COLO829 (cell line): ENCODE results near the gene ZNF214.

Source experiments
- DNase-seq: peaks from one replicate; pipeline ENCODE4 v3.0.0; 2012; ENCODE audit warnings: low spot score

ZNF214 gene

DNA sequence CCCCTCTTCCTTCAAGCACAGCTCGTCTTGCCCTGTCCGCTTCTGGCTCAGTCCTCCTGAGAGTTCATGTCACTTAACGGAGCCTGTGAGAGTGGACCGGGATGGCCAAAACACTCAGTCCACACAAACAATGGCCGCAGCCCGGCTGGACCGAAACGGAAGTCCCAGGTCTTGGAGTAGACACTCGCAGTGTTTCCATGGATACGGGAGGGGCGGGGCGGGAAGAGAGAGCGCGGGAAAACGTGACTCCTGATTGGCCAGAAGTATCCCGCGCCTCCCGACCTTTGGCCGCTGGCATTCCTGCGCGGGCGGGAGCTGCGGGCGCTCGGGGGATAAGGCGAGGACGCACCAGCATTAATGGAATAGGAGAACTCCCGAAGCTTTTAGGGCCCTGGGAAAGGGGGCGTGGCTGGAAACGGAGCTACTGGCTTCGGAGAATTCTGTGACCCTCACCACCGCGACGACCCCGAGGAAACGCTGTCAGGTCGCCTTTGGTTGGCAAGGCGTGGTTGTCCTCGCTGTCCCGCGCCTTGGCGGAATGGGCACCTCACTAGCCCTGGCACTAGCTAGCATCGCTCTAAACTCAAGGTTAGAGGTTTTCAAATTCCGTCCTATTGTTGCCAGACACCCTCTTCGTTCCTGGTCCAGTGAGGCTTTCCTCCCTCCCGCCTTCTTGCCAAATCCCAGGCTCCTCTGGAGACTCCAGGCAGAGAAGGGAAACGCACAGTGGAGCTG lies at the start of gene ZNF214, which contains the start of gene NLRP14:
Gene ZNF214, minus strand, starts transcription at position 164 of the 735 bp plus-strand sequence. CDS start 17,511 bp downstream, outside the sequence.
Gene NLRP14, plus strand, starts transcription at position 297 of the 735 bp plus-strand sequence. CDS start 18,108 bp downstream, outside the sequence.
- DNase-seq = peak; percentile 92

DNA sequence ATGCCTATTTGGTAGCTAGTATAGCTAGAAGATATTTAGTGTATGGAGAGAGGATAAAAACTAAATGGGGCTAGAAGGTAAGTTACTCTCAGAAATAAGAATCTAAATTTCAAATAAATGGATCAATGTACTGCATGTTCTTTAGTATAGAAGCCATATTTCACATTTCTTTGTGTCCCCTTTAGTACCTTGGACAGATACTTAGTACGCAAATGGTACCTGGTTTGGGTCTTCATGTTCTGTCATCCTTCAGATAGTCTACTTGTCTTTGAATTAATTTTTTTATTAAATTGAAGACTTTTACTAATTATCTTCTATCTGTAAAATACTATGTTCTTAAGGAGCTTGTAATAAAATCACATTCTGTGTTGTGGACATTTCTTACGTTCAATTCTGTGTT lies 42.4 kb upstream of the ZNF214 start:
- DNase-seq = no peak

GRCh38 chr11:7060868-7061267 lies 40.7 kb upstream of the ZNF214 start:
- no peak for DNase-seq

DNA sequence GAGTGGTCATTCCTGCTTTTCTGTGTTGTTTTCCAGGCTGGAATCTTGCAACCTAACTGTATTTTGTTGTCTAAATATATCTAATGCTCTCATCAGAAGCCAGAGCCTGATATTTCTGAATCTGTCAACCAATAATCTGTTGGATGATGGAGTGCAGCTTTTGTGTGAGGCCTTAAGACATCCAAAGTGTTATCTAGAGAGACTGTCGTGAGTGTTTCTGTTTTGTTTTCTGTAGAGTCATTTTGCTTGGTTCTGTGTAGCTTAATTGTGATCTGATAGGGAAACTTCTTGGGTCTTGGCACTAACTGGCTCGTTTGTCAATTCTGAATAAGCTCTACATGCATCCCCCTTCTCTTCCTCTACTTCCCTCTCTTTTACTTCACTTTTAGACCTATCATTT lies 37.5 kb upstream of the ZNF214 start:
- no peak for DNase-seq

DNA sequence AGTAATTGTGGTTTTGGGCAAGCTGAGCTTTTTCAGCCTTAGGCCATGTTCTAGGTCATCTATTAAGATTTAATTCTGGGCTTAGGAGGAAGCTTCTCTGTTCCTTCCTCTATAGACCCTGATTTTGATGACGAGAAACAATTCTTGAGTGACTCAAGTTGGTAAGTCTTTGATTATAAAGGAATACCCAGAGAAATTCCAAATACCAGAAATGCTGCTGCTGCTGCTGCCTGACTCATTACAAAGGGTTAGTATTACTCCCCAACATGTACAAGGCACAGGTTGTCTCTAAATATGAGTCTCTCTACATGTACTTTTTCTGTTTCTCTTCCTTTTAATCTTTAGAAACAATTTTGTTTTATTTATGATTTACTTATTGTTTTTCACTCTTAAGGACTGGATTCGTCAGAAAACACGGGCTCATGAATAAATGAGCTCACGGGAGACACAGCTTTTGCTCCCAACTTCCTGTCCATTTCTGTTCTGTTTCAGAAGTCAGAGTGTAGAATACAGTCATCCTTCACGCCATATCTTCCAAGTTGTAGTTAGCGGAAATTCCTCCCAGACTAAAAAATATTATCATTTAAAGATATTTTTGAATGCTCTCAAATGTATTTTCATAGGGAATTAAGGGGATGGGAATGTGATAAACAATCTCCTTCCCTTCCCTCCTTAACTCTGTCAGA lies 36.8 kb upstream of the ZNF214 start:
- no peak for DNase-seq

- no peak for DNase-seq
Observed at GRCh38 chr11:7050191-7050590, 30.0 kb upstream of the ZNF214 start.

DNA sequence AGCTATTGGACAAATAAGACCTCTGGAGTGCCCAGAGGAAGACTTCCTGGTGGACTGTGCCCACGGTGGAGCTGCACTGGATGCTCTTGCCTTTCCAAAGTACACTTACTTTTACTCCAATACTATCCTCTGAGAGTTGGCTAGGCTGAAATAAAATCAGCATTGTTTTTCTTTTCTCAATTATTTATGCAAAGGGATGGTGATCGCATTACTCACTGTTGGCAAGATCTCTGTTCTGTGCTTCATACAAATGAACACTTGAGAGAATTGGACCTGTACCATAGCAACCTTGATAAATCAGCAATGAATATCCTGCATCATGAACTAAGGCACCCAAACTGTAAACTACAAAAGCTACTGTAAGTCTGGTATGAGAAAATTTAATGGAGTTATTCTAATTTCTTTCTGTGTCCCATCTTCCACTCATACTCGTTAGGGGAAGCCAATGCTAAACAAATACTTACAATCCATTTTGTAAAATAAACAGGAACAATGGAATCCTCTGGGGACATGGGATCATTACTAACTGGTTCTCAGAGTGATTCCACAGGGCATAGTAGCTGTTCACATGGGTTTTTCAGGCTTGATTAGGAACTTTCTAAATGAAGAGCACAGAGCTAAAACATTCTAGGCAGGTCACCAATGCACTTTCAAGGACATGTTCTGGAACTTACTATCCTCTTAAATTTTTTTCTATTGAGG lies 26.5 kb upstream of the ZNF214 start:
- DNase-seq = peak; percentile 3

GRCh38 chr11:7034019-7034418 lies 13.9 kb upstream of the ZNF214 start:
- DNase-seq = no peak

DNA sequence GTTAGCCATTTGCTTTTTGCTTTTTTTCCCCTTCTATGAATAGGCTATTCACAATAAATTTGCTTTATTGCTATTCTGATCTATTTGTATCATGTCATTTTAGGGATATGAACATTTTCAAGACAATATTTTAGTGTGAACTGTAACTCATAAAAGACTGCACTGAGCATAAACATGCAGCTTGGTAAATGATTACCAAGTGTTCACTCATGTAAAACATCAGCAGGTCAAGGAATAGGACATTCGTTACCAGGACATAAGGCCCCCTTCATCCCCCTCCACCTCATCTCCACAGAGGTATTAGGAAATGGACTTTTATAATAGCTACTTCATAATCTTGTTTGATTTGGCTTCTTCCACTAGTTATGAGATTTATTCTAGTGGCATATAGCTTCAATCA lies 12.5 kb upstream of the ZNF214 start:
- DNase-seq = no peak

DNA sequence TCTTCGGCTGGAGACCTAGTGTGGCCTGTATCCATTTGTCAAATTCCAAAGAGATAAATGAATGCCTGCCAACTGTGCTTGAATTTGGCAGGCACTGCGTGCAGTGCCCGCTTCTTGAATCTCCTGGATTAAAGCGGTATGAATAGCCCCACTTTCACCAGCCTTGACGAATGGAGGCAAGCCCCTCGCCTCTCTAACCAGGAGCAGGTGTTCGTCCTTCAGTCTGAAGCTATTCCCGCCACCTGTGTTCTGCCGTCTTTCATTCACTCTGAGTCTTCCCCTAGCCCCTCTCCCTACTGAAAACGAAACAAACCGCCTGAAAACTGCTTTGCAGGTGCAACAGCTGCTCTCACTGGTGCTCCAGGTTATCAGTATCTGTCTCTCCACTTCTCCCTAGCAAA lies 11.3 kb upstream of the ZNF214 start:
- DNase-seq = no peak

DNA sequence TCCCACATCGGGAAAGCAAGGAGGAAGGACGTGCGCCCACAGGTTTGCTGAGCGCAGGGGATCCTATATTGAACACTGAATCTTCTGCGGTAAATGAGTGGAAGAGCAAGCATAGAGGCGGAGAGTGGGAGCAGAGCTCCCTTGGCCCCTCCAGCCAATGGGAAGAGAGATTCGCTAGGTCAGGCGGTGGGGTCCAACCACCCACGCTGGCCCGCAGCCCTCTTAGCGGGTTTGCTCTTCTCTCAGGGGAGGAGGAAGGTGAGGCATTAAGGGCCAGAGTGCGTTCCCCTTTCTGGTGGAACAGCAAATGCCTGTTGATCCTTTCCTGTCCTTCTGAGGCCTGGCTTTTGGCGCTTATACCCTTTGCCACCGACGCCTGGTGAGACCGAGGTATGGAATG lies 10.7 kb upstream of the ZNF214 start:
- no peak for DNase-seq

DNA sequence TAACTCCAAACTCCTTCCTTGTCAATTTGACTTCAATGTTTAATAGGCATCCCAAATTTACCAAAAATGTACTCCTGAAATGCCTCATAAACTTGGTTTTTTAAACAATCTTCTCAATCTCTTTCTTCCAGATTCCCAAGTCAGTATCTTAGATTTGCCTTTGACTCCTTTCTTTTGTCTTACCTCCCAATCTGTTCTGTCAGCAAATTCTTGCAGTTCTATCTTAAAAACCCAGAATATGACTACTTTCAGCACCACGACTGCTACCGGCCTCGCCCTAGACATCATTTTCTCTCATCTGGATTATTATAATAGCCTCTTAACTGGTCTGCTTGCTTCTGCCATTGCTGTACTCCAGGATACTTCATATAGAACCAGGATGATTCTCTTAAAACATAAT lies 8.0 kb upstream of the ZNF214 start:
- DNase-seq = no peak

- DNase-seq = no peak
Observed at GRCh38 chr11:7021318-7021717, 1.2 kb upstream of the ZNF214 start.

DNA sequence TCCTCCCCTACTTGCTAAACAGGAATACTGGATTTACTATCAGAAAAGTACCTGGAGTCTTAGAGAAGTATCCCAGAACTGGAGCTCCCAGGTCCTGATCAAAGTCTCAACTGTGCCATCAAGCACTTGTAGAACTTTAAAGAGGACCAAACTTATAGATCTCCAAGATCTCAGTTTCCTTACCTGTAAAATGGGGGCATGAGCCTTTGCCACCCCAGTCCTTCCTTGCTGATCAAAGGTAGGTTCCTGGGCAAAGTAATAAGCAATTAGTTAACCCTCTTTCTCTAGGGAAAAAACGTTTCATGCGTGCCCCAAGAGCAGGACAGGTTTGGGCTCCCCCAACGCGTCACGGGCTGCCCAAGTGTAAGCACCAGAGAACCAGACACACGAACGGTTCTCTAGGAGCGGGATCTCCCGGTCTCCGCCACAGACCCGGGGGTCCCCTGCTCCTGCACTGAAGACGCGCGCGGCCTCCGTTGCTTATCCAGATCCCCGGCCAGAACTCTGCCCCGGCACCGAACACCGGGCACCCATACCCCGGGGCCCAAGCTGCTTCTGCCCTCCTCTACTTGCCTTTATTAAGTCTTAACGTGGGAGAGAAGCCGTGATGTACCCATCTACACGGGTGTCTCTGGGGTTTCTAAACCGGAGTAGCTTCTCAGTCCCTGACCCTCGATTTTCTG lies 505 bp downstream of the ZNF214 start:
- DNase-seq = no peak

- no peak for DNase-seq
Observed at GRCh38 chr11:7016011-7016410, 4.1 kb downstream of the ZNF214 start.

DNA sequence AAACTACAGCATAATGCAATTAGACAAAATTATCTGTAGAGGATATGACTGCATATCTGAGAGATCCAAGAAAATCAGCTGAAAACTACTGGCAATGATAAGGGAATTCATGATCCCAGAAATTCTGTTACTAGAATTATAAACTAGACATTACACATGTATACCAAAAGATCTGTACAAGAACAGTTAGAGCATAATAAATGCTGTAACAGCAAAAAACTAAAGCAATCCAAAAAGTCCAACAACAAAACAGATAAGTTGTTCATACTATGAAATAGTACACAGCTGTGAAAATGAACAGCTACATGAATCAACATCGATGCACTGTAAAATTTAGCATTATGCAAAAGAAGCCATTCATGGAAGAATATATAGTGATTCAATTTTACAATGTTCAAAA lies 6.0 kb downstream of the ZNF214 start:
- no peak for DNase-seq

GRCh38 chr11:7004482-7004881 lies 15.7 kb downstream of the ZNF214 start:
- no peak for DNase-seq

GRCh38 chr11:6995703-6996102 lies 24.4 kb downstream of the ZNF214 start:
- no peak for DNase-seq

DNA sequence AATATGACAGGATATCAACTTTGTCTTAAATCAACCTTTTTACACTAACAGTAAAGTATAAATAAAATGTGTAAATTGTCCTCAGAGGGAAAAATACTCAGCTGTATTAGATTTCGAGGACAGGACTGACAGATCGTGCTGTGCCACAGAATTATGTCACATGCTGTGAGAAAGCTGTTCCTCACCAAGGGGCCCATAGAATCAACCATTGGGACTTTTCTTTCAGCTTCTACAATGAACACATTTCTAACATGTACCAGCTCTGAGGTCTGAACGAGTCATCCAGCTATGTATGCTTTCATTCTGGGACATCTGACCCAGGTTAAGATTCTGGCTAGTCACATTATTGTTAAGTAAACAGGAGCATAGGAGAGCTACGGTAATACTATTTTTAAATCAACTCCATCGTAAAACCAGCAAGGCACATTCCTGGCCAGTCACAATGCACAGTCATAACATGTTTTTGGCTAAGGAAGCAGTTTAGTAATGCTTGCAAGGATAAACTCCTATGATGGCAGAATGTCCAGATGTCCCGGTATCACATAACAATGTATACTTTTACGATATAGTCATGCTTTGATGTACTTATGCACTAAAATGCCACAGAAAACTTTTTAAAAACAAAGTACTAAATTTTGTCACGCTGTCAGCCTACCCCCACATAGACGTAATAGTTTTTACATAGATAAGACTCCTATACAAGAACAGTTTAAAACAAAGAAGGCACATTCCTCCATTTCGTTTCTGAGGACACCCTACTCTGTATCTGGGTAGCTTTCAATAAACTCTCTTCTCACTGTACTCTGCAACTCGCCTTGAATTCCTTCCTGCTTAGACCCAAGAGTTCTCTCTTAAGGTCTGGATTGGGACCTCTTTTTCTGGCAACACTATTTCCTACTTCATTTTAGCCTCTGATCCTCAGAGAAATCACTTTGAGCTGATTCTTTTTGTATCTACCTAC lies 27.4 kb downstream of the ZNF214 start:
- no peak for DNase-seq

DNA sequence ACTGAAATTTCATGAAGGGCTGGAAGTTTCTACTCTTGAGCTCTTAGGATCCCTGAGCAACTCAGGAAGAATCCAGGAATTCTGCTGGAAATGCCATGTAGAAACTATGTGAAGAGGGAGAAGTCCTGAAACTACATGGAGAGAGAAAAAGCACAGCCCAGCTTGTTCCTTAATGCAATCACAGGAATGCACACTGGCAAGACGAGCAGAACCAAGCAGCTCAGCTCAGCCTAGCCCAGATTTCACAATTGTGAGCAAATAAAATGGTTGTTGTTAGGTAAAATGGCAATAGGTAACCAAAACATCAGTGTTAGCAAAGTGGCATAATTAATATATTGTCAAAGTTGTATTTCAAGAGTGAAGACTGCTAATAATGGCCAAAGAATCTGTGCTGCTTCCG lies 28.1 kb downstream of the ZNF214 start:
- no peak for DNase-seq

DNA sequence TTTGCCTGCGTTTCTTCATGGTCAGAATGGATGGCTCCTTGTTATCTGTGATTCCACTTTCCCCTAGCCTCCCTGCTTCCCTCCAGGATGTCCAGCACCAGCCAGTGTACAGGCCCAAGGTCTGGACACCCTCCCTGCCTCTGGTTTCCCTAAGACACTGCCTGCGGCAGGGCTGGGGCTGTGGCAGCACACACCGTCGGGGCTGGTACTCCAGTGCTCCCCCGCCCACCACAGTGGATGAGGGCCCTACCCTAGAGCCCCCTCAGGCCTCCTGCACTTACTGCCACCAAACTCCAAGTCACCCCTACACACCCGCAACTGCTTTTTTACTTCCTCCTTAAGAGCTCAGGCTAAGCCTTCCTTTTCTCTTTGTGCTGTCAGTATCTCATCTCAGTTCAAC lies 28.9 kb downstream of the ZNF214 start:
- no peak for DNase-seq
